ENCODE measurements around the gene ZNF532. TPM values are rescaled to one million over a fixed set of nuclear protein-coding genes. Genes with fewer than 3 reads are reported as not detected.

The ZNF532 gene
- total and polyA plus RNA-seq, 8 donors = 56.2 to 153 (median 142) TPM

DNA sequence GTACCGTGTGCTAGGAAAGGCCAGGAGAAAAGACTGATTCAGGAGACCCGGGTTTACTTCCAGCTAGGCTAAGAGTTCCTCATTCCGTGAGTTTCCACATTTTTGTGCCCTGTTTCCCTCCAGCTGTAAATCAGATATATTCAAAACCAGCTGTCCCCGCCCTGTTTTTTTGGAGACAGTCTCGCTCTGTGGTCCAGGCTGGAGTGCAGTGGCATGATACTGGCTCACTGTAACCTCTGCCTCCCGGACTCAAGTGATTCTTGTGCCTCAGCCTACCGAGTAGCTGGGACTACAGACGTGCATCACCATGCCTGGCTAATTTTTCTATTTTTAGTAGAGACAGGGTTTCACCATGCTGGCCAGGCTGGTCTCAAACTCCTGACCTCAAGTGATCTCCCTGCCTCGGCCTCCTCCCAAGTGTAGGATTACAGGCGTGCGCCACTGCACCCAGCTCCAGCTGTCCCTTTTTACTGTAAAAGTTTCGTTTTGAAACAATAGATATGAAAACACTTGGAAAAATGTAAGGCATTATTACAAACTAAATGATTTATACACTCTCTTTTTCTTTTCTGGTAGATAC is 162.2 kb downstream of the ZNF532 start:
- no peak for DNase-seq
- H3K9me3 ChIP-seq = no peaks in the 10 kb centered on the region
- intact Hi-C loops (cut with DNase I) = no loop called here
- no peak overlapping the region for H3K27ac ChIP-seq
- no peak for TF ChIP-seq CTCF (IDR thresholded peaks at IDR 0.05)
- no peaks in the 10 kb centered on the region for H3K27me3 ChIP-seq
- H3K4me3 ChIP-seq = no peak overlapping the region
- H3K4me1 ChIP-seq = no peaks in the 10 kb centered on the region
- no peaks in the 10 kb centered on the region for H3K36me3 ChIP-seq
- no peak for ATAC-seq

DNA sequence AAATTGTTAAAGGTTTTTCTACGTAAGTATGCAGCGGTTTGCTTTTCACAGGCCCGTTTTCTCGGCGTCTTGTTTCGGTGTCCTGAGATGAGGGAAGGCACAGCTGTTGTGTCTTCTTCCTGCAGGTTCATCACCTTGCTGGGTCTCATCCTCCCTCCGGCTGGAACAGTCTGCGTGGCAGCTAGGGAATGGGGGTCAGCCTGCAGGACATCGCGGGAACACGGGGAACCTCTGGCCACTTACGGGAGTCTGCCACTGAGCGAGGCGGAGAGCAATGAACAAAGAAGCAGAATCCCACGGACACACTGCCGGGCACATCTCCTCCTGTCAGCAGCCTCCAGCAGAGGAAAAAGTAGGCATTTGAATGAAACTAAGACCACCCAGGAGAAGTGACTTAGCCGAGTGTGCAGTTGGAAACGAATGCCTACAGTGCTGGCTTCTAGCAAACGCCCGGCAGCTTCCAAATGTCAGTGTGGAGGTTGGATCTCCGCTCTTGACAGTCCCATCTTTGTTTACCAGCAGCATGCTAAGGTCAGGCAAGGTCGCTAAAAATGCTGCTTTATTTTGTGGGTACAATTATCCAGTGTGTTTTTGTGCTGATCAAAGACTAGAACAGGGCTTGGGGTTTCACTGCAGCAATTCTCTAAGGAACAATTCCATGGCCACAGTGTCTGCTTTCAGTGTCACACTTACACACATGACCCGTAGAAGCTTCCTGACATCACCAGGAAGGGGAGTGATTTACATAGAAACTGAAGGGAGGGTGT is 165.2 kb downstream of the ZNF532 start:
- TF ChIP-seq CTCF (IDR thresholded peaks at IDR 0.05) = no peak
- Histone ChIP-seq H3K4me3 (no peak overlapping the region), H3K27me3 (no peaks in the 10 kb centered on the region), H3K9me3 (no peaks in the 10 kb centered on the region), H3K27ac (no peak overlapping the region), H3K4me1 (no peaks in the 10 kb centered on the region), H3K36me3 (no peaks in the 10 kb centered on the region)
- ATAC-seq (no peak), DNase-seq (no peak)
- intact Hi-C loops (cut with DNase I) = no loop called here

DNA sequence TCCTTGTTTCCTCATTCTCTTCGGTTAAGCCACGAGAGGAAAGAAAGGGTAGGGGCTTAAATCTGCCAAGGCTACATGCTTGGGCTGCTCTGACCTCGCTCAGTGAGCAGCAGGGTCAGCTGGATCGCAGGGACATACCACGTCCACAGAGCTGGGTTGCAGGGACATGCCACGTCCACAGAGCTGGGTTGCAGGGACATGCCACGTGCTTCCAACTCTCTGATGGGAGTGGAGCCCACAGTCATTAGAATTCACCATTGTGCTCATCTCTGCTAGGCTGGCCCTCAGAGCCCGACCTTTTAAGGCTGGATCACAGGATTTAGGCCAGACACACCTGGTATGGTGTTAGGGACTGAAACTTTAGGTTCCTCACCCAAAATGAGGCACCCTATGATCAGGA is 167.6 kb downstream of the ZNF532 start:
- Histone ChIP-seq H3K9me3 (no peaks in the 10 kb centered on the region), H3K4me1 (no peaks in the 10 kb centered on the region), H3K27me3 (no peaks in the 10 kb centered on the region), H3K4me3 (no peak overlapping the region), H3K27ac (no peak overlapping the region), H3K36me3 (no peaks in the 10 kb centered on the region)
- DNase-seq = no peak
- no peak for TF ChIP-seq CTCF (IDR thresholded peaks at IDR 0.05)
- intact Hi-C loops (cut with DNase I) = no loop called here
- ATAC-seq = no peak

DNA sequence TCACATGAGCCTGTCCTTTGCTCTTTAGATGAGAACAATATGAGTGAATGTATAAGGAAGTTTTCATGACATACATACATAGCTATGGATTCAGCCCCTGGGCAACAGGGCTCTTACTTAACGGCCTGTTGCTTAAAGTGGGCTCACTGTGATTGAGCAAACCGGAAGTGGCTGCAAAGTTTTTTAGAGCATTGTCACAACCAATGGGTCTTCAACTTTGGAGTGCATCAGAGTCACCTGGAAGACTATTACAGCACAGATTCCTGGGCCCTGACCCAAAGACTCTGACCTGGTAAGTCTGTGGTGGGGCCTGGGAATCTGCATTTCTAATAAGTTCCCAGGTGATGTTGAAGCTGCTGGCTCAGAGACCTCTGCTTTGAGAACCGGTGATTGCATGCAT is 168.7 kb downstream of the ZNF532 start:
- Histone ChIP-seq H3K4me1 (no peaks in the 10 kb centered on the region), H3K4me3 (no peak overlapping the region), H3K36me3 (no peaks in the 10 kb centered on the region), H3K9me3 (no peaks in the 10 kb centered on the region), H3K27ac (no peak overlapping the region), H3K27me3 (no peaks in the 10 kb centered on the region)
- ATAC-seq = no peak
- no peak for TF ChIP-seq CTCF (IDR thresholded peaks at IDR 0.05)
- intact Hi-C loops (cut with DNase I) = no loop called here
- no peak for DNase-seq

DNA sequence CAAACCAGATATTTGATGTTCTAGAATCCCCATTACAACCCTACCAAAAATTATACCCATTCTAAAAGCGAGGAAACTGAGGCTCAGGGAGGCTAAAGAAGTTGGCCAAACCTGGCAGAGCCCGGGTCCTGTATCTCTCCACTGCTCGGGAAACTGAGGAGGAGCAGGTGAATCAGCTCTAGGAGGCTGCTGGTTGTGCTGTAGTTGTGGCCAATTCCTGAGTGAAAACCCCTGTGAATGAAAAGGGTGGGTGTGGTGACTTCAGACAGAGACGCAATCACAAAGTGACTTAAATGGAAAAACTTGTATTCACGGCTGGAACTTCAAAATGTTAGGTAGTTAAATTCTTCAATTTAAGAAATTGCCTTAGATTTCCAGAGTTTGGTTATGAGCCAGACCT is 169.3 kb downstream of the ZNF532 start:
- DNase-seq (no peak), ATAC-seq (no peak)
- H3K36me3 ChIP-seq = no peaks in the 10 kb centered on the region
- H3K27me3 ChIP-seq = no peaks in the 10 kb centered on the region
- no peak overlapping the region for H3K4me3 ChIP-seq
- H3K27ac ChIP-seq = no peak overlapping the region
- intact Hi-C loops (cut with DNase I) = no loop called here
- TF ChIP-seq CTCF (IDR thresholded peaks at IDR 0.05) = no peak
- no peaks in the 10 kb centered on the region for H3K4me1 ChIP-seq
- no peaks in the 10 kb centered on the region for H3K9me3 ChIP-seq

Data from left lung (tissue), 10 donors.